Stimulated activated CD4-positive, alpha-beta T cell treated with anti-CD3 and anti-CD28 coated beads, Interleukin-1b, Interleukin-23, amount 100 ng/mL, for 1 hour (primary cell): ENCODE measurements around the gene SHPK.
A peak's percentile ranks its signal among the peaks of the same experiment; 100 is the strongest.

Source experiments
- DNase-seq, 2 donors: peaks; one replicate each; pipeline ENCODE4 v3.0.0-alpha.2; 2020; ENCODE audit warnings: low read depth in 2 of 2

The SHPK gene

GRCh38 chr17:3659541-3660111 lies 23.6 kb upstream of the SHPK start:
- DNase-seq: no peak

- no peak for DNase-seq
Measured at GRCh38 chr17:3658784-3659449, 22.9 kb upstream of the SHPK start.

DNA sequence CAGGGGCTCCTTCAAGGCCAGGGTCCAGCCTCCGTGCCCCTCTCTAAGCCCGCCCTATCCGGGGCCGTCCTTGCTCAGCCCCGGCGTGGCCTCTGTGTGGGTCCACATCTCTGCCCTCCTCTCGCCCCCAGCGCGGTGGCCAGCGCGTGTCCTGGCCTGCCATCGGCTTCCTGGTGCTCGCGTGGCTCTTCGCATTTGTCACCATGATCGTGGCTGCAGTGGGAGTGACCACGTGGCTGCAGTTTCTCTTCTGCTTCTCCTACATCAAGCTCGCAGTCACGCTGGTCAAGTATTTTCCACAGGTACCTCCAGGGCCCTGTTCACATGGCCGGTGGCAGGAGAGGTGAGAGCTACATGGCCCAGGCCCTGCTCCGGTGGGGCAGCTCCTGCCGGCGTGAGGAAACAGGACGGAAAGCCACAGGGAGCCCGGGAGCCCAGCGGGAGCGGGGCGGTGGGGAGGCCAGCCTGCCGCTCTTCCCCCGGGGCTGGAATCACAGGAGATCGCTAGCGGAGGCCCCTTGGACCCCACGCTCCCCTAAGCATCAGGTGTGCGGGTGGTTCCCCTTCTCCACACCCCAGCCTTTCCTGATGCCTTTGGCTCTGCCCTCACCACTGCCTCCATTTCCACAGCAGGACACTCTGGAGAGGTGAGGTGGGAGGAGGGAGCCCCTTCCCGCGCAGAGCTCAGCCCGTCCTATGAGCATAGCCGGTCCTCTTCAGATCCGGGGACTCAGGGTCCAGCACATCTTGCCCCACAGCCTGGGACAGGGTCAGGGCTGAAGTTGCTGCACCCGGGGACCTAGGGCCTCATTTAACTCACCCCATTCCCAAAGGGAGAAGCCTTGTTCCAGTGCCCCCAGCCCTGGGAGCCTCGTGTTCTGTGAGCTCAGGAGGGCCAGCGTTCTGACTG lies 22.1 kb upstream of the SHPK start:
- no peak for DNase-seq

DNA sequence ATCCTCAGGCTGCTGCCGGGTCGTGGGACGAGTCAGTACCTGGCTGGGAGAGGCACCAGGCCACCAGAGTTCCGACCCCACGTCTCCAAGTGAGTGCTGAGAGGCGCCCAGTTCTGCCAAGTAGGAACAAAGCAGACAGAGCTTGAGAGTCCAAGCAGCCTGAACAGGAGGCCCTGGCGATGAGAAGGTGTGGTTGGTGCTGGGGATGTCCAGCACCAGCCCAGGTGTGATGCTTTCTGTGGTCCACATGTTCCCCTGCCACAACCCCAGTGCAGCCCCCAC lies 21.5 kb upstream of the SHPK start:
- no peak for DNase-seq

DNA sequence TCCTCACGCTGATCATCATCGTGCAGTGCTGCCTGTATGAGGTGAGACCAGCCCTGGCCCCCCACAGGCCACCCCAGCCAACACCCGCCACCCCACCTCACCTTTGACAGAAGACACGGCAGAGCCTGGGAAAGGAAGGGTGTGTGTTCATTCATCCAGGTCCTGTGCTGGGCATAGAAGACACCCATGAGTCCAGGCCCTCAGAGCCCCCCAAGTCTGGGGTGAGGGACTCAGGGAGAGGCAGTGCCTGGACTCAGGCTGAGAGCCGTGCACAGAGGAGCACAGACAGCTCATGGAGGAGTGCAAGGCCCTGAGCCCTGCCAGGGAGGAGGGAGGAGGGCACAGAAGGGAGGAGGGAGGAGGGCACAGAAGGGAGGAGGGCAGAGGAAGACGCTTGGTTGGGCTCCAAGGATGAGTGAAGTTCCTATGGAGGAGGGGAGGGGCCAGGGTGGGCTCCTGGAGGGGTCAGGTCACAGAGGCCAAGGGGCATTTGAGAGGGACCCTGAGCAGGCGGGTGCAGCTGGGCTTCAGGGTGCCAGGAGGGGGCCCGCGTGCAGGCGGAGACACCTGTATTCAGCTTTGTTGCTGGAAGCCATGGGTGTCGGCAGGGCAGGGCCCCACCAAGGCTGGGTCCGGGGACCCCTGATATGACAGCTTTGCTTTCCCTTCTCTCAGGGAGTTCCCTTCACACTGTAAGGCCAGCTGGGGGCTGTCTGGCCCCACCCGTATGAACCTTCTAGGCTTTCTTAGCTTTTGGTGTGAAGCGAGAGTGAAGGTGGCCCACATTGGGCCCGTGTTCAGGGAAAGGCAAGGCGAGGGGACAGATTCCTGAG lies 20.9 kb upstream of the SHPK start:
- DNase-seq: no peak

GRCh38 chr17:3656353-3656752 lies 20.3 kb upstream of the SHPK start:
- no peak for DNase-seq

DNA sequence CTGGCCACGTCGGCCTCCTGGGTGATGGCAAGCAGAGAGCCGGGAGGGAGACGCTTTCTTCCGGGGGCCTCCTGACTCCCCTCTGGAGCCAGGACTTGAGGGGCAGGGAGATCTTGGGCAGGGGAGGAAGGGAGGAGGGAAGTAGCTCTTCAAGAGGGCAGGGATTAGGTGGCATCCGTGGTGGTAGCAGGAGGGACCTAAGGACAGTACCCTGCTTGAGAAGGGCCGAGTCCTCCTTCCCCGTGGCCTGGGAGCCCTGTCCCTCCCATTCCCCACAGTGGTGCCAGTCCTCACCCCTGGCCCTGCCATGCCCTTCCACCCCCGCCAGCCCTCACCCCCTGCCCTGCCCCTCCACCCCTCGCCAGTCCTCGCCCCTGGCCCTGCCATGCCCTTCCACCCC lies 19.7 kb upstream of the SHPK start:
- no peak for DNase-seq

DNA sequence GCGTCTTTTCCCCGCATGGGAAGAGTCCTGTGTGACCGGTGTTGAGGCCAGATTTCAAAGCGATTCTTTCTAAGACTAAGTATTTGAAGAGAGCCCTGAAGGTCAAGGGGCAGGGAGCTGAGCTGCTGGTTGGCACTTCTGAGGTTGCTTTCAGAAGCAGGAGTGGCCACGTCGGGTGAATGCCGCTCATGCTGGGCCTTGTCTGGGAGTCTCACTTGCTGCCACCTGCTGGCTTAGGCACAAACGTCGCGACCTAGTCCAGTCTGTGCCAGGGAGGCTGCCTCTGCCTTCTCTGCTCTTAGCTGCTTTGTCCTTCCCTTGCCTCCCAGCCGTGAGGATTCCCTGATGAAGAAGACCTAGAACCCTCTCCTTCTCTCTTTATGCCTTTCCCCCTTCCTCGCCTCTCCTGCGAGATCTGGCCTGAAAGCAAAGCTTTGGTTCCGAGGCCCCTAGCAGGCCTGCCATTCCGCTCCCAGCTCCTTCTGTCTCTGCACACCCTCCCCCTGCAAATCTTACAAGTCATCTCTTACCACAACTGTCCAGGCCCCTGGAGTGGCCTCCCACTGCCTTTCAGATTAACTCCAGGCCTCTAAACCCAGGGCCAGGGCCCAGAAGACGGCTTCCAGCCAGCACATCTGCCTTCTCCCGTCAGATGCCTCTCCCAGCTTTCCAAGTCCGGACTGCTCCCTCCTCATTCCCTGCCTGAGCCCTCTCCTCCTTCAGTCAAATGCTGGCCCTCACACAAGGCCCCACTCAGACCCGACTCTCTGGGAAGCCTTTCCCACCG lies 11.9 kb upstream of the SHPK start:
- DNase-seq: peak in 1 of 2 donors; percentile 12

GRCh38 chr17:3647251-3647650 lies 11.2 kb upstream of the SHPK start:
- DNase-seq: no peak

DNA sequence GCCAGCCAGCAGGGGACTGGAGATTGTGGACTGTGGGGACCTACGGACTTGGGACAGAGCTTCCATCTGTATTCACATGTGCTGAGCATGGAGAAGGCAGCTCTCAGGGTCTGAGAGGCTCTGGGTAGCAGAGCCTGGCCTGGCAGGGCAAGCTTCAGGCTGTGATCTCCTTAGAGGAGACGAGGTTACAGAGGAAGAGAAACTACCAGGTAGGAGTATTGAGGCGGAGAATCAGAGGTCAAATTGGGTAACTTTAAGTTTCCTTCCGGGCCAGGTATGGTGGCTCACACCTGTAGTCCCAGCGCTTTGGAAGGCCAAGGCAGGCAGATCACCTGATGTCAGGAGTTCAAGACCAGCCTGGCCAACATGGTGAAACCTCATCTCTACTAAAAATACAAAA lies 9.3 kb upstream of the SHPK start:
- DNase-seq: no peak

DNA sequence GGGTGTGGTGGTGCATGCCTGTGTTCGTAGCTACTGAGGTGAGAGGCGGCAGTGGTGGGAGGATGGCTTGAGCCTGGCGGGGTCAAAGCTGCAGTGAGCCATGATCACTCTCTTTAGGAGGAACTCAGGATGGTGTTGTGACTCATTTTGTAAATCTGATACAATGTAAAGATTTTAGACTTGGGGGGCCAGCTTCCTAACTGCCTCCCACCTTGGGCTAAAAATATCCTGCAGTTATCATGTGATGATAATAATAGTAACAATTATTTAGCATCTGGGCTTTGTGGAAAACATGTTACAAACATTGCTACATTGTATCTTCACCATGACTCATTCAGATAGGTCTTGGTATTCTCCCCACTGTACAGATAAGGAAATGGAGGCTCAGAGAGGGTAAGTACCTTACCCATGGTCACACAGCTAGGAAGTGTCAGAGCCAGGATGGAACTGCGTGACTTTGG lies 7.9 kb upstream of the SHPK start:
- no peak for DNase-seq

- no peak for DNase-seq
Measured at GRCh38 chr17:3641717-3642486, 5.9 kb upstream of the SHPK start.

DNA sequence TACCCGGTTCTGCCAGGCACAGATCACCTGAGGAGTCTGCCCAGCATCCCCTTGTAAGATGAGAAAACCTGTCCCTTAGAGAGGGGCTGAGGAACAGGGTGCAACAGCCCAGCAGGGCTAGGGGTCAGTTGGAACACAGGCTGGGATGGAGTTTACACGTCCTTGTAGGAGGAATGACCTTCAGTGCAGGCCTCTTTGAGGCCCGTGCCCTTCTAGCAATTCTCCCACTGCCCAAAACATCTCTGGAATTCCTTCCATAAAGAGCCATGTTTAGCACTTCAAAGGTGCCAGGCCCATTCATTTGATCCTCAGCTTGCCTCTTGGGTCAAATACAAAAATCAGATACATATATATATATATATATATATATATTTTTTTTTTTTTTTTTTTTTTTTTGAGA lies 5.0 kb upstream of the SHPK start:
- DNase-seq: no peak

DNA sequence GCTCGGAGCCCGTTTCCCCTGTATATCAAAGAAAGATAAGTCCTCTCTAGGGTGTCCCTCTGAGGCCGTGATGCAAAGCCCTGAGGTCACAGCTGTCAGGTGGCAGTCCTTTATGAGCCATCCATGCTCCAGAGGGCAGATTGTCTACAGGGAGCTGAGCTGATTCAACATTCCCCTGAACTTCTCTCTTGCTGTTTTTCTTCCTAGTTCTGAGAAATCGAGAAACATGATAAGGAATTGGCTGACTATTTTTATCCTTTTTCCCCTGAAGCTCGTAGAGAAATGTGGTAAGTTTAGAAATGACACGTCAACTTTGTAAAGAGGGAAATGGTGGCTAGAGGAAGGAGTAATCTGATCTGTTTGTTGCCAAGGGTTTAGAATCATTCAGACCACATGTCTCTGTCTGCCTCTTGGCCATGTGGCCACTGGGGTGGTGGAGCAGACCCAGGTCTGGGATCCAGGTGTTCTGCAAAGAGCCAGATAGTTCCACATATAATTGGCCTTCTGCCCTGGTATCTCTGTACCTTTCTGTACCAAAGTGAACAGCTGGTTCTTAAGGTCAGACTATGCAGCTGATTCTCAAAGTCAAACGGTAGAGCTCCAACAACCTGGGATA lies 4.0 kb upstream of the SHPK start:
- no peak for DNase-seq

GRCh38 chr17:3636908-3637373 lies 891 bp upstream of the SHPK start:
- DNase-seq: no peak

GRCh38 chr17:3635474-3636153 lies 436 bp downstream of the SHPK start:
- peak in 1 of 2 donors; percentile 4 for DNase-seq

DNA sequence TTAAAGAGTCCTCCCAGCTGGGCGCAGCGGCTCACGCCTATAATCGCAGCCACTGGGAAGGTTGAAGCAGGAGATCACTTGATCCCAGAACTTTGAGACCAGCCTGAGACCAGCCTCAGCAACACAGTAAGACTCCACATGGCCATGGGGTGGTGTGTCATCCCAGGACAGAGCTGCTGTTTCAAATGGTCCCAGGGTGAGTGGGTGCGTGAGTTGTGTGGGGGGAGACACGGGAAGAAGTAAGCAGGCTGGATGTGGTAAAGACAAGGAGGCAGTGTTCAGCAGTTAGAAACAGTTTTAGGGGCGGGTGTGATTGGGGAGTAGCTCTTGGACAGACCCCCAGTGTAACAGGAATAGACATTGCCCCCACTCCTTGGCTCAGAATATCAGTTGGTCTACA lies 3.8 kb downstream of the SHPK start:
- DNase-seq: no peak

GRCh38 chr17:3630781-3631180 lies 5.3 kb downstream of the SHPK start:
- no peak for DNase-seq

GRCh38 chr17:3627769-3628167 lies 8.3 kb downstream of the SHPK start:
- no peak for DNase-seq
